Endothelial cell of umbilical vein (primary cell): ENCODE results near the gene CCSAP. TPM values are rescaled to one million over a fixed set of nuclear protein-coding genes. Genes with fewer than 3 reads are reported as not detected.
A peak's percentile ranks its signal among the peaks of the same experiment; 100 is the strongest.

Experiments used
- BruUV-seq: library from RNA; stranded (reverse); fragments of 400-500 nt; replicated peaks from 2 replicates; lab custom pipeline; 2021; lab: Mats Ljungman, UMichigan
- CTCF ChIA-PET: fragments of 300-600, 350-600 bp; sonication (Branson Sonifier 250); formaldehyde crosslinking; loops from one replicate; lab custom pipeline; 2021; ENCODE audit warnings: antibody characterized with exemption, inconsistent platforms; lab: Charles Lee
- POLR2A ChIA-PET: fragments of 300-600, 350-600 bp; sonication (Branson Sonifier 250); formaldehyde crosslinking; loops from one replicate; lab custom pipeline; 2021; ENCODE audit warnings: antibody characterized with exemption, inconsistent platforms; lab: Charles Lee
- DNase-seq: peaks from one replicate; pipeline ENCODE4 v3.0.0-alpha.2; 2011; ENCODE audit warnings: low read depth, low spot score
- FAIRE-seq: peaks from 2 replicates; lab custom pipeline; 2011; peaks lifted over from hg19 to GRCh38; lab: Jason Lieb, UNC
- H2AFZ ChIP-seq: 2 replicates; pipeline ENCODE4 v1.6.0; 2012; ENCODE audit warnings: low read depth, low read length, control low read depth, inconsistent platforms
- H3K27ac ChIP-seq: 2 replicates; pipeline ENCODE4 v1.5.1; 2011; ENCODE audit warnings: low read depth, mild to moderate bottlenecking, control low read depth, low read length, moderate library complexity; ENCODE audit not compliant: insufficient read depth
- H3K27me3 ChIP-seq, 2 experiments: 2 replicates each; pipeline versions ENCODE4 v1.6.0 to v1.6.1; 2011; ENCODE audit warnings: low read length in 2 of 2, mixed read lengths in 1 of 2; ENCODE audit not compliant: control insufficient read depth in 2 of 2, insufficient read depth in 2 of 2
- H3K36me3 ChIP-seq, 2 experiments: 2 replicates in 1 of 2; 3 replicates in 1 of 2; pipeline ENCODE4 v1.5.1; 2011; ENCODE audit warnings: low read length in 2 of 2, mild to moderate bottlenecking in 1 of 2, moderate library complexity in 1 of 2; ENCODE audit not compliant: control insufficient read depth in 2 of 2, insufficient read depth in 2 of 2; ENCODE audit errors: extremely low read depth in 1 of 2
- H3K4me1 ChIP-seq: 3 replicates; pipeline ENCODE4 v1.5.1; 2011; ENCODE audit warnings: mild to moderate bottlenecking, low read length; ENCODE audit not compliant: control insufficient read depth, insufficient read depth; ENCODE audit errors: extremely low read depth
- H3K4me2 ChIP-seq: 2 replicates; pipeline ENCODE4 v1.6.1; 2011; ENCODE audit warnings: low read length, control low read depth, mixed read lengths; ENCODE audit not compliant: insufficient read depth
- H3K4me3 ChIP-seq, 3 experiments: fragments of 200-600 bp in 1 of 3; sonication (generic), shearing (Covaris generic) in 1 of 3; replicated peaks in 1 of 3; 2 replicates each; pipeline ENCODE4 v1.5.1; 2011 to 2016; ENCODE audit warnings: control low read depth in 3 of 3, low read length in 3 of 3, mild to moderate bottlenecking in 2 of 3, inconsistent platforms in 1 of 3, low read depth in 1 of 3, moderate library complexity in 1 of 3; ENCODE audit not compliant: insufficient read depth in 1 of 3
- H3K79me2 ChIP-seq: 2 replicates; pipeline ENCODE4 v1.6.0; 2012; ENCODE audit warnings: low read length, inconsistent platforms; ENCODE audit not compliant: control insufficient read depth, insufficient read depth
- H3K9ac ChIP-seq: replicated peaks from 2 replicates; pipeline ENCODE3; 2011; ENCODE audit warnings: low read length, control low read depth; ENCODE audit not compliant: insufficient read depth; ENCODE audit errors: extremely low read depth
- H3K9me1 ChIP-seq: replicated peaks from 3 replicates; pipeline ENCODE4 v1.6.0; 2011; ENCODE audit warnings: mild to moderate bottlenecking, low read length; ENCODE audit not compliant: control insufficient read depth, insufficient read depth; ENCODE audit errors: extremely low read depth
- H3K9me3 ChIP-seq: replicated peaks from 2 replicates; pipeline ENCODE4 v1.5.1; 2012; ENCODE audit warnings: low read length, inconsistent platforms; ENCODE audit not compliant: control insufficient read depth, insufficient read depth
- H4K20me1 ChIP-seq: replicated peaks from 2 replicates; pipeline ENCODE3; 2011; ENCODE audit warnings: mild to moderate bottlenecking, low read length; ENCODE audit not compliant: control insufficient read depth, insufficient read depth; ENCODE audit errors: extremely low read depth
- CTCF ChIP-seq, 2 donors: IDR thresholded peaks; 1 replicate in 1 of 2; 2 replicates in 1 of 2; pipeline ENCODE4 v1.5.1; 2011; ENCODE audit warnings: low read length in 2 of 2, mild to moderate bottlenecking in 2 of 2, moderate library complexity in 2 of 2, control low read depth in 1 of 2, inconsistent platforms in 1 of 2, low read depth in 1 of 2; ENCODE audit not compliant: insufficient read depth in 1 of 2; ENCODE audit errors: extremely low read depth in 1 of 2
- EZH2 ChIP-seq: IDR thresholded peaks from 2 replicates; pipeline ENCODE4 v1.6.1; 2012; ENCODE audit warnings: borderline replicate concordance, low read depth, mild to moderate bottlenecking, moderate library complexity, low read length, inconsistent platforms; ENCODE audit not compliant: severe bottlenecking
- FOS ChIP-seq: IDR thresholded peaks from 2 replicates; pipeline ENCODE4 v1.6.1; 2011; ENCODE audit warnings: mild to moderate bottlenecking, low read length, moderate library complexity, borderline replicate concordance; ENCODE audit not compliant: insufficient read depth
- GATA2 ChIP-seq: IDR thresholded peaks from 2 replicates; pipeline ENCODE4 v1.7.0; 2011; ENCODE audit warnings: low read depth, mild to moderate bottlenecking, moderate library complexity, mixed read lengths, low read length; ENCODE audit not compliant: insufficient read length, insufficient read depth
- JUN ChIP-seq: IDR thresholded peaks from 2 replicates; pipeline ENCODE4 v1.6.1; 2011; ENCODE audit warnings: borderline replicate concordance, low read depth; ENCODE audit not compliant: insufficient read length, insufficient read depth
- MAX ChIP-seq: IDR thresholded peaks from 2 replicates; pipeline ENCODE4 v1.6.1; 2011; ENCODE audit not compliant: insufficient read depth, insufficient read length
- MYC ChIP-seq: IDR thresholded peaks from one replicate; pipeline ENCODE4 v1.6.1; 2011; ENCODE audit warnings: mild to moderate bottlenecking, low read depth, low read length
- POLR2A ChIP-seq: IDR thresholded peaks from 2 replicates; pipeline ENCODE4 v1.6.1; 2012; ENCODE audit warnings: low read depth, mild to moderate bottlenecking, control low read depth, low read length
- POLR2AphosphoS5 ChIP-seq: IDR thresholded peaks from 2 replicates; pipeline ENCODE4 v1.6.1; 2012; ENCODE audit warnings: low read depth, mild to moderate bottlenecking, control low read depth, low read length, moderate library complexity; ENCODE audit not compliant: insufficient read depth
- dilution Hi-C: fragments of 300-500 bp; cut with MboI; formaldehyde crosslinking; loops from one replicate; pipeline ENCODE4 v1.15.0; 2019; ENCODE audit warnings: low sequenced_read_pairs; ENCODE audit not compliant: extremely low pct_ligation_motif_present
- intact Hi-C: fragments of 100-400 bp; cut with micrococcal nuclease; formaldehyde crosslinking; loops from one replicate; pipeline ENCODE4 v1.10.0; 2022
- polyA plus RNA-seq, 4 experiments: library from polyadenylated mRNA; depleted of rRNA in 3 of 4; stranded (reverse) in 3 of 4; unstranded in 1 of 4; fragments of >200 nt; gene quantifications; 2 replicates each; pipeline versions ENCODE4 v1.2.1 to v1.2.3, GENCODE V29; 2011 to 2012; ENCODE audit warnings: missing spikeins in 1 of 4
- total RNA-seq: library from RNA; stranded (reverse); gene quantifications from 2 replicates; pipeline ENCODE4 v1.2.3, GENCODE V29; 2021

Gene CCSAP
- total and polyA plus RNA-seq, 2 donors (not counting 3 experiments of a cell fraction or from before 2014, with no cell fraction given), result 1.3 to 5.7 TPM

GRCh38 chr1:229296541-229296941, 46.3 kb downstream of the CCSAP start:
- H3K36me3 ChIP-seq, result peaks cover 6 to 9% of the 10 kb centered on the region in 2 experiments
- DNase-seq, result no peak
- dilution Hi-C loops (no loop called here), intact Hi-C loops (no loop called here)
- TF ChIP-seq FOS, result no peak
- TF ChIP-seq CTCF (IDR thresholded peaks at IDR 0.05; ENCODE audit: extremely low read depth in 1 of 2, insufficient read depth in 1 of 2, low read depth in 1 of 2, low read length in 2 of 2), result no peak
- TF ChIP-seq POLR2AphosphoS5, result no peak
- TF ChIP-seq MAX, result no peak
- no peak for TF ChIP-seq GATA2
- TF ChIP-seq POLR2A, result no peak
- TF ChIP-seq JUN, result no peak
- TF ChIP-seq MYC, result no peak
- no peak for TF ChIP-seq EZH2
- H3K27me3 ChIP-seq, result no peaks in the 10 kb centered on the region
- no TSS peak for BruUV-seq
- no peak overlapping the region for H3K4me2 ChIP-seq
- H3K9me1 ChIP-seq, result no peaks in the 10 kb centered on the region
- H3K79me2 ChIP-seq, result no peaks in the 10 kb centered on the region
- H3K9ac ChIP-seq, result no peak overlapping the region
- FAIRE-seq, result peak; percentile 54
- no peaks in the 10 kb centered on the region for H3K9me3 ChIP-seq
- no peak overlapping the region for H2AFZ ChIP-seq
- no peak overlapping the region for H3K27ac ChIP-seq
- CTCF ChIA-PET, result no interaction called here
- H3K4me1 ChIP-seq, result no peaks in the 10 kb centered on the region
- POLR2A ChIA-PET, result no interaction called here
- H4K20me1 ChIP-seq, result no peaks in the 10 kb centered on the region
- H3K4me3 ChIP-seq, result no peak overlapping the region
